Gastroesophageal sphincter (tissue), 4 donors: ENCODE measurements around the gene TRAPPC6A. TPM values are rescaled to one million over a fixed set of nuclear protein-coding genes. Genes with fewer than 3 reads are reported as not detected.

Source experiments
- ATAC-seq: fragments of 150-250 bp; one replicate; pipeline ENCODE4 v1.9.1; 2016; ENCODE audit warnings: mild to moderate bottlenecking, moderate library complexity
- H3K27ac ChIP-seq, 4 donors: fragments of 200-600 bp; sonication (generic) in 3 of 4; 1 replicate in 3 of 4; 2 replicates in 1 of 4; pipeline ENCODE4 v1.5.1; 2016 to 2019
- H3K27me3 ChIP-seq: fragments of 200-600 bp; sonication (generic); one replicate; pipeline ENCODE4 v1.5.1; 2019
- H3K36me3 ChIP-seq, 2 donors: fragments of 200-600 bp; sonication (generic); one replicate each; pipeline ENCODE4 v1.5.1; 2019; ENCODE audit warnings: control low read depth in 1 of 2
- H3K4me1 ChIP-seq, 3 donors: fragments of 200-600 bp; sonication (generic); 1 replicate in 2 of 3; 2 replicates in 1 of 3; pipeline ENCODE4 v1.5.1; 2016 to 2019; ENCODE audit warnings: control low read depth in 2 of 3
- H3K4me3 ChIP-seq, 2 donors: fragments of 200-600 bp; sonication (generic); one replicate each; pipeline ENCODE4 v1.5.1; 2019; ENCODE audit warnings: mild to moderate bottlenecking in 1 of 2, moderate library complexity in 1 of 2
- H3K9me3 ChIP-seq, 3 donors: fragments of 200-600 bp; sonication (generic); one replicate each; pipeline ENCODE4 v1.5.1; 2017 to 2019; ENCODE audit warnings: control low read depth in 2 of 3
- CTCF ChIP-seq, 4 experiments: fragments of 200-600 bp in 2 of 4; fragments of 450-650 bp in 2 of 4; sonication (generic) in 1 of 4; IDR thresholded peaks; one replicate each; pipeline ENCODE4 v1.5.1; 2017 to 2019; ENCODE audit warnings: antibody characterized with exemption in 4 of 4, mild to moderate bottlenecking in 2 of 4, moderate library complexity in 2 of 4
- EP300 ChIP-seq: sonication (generic); formaldehyde crosslinking; IDR thresholded peaks from one replicate; pipeline ENCODE4 v1.6.1; 2017; ENCODE audit warnings: antibody characterized with exemption, mild to moderate bottlenecking
- POLR2A ChIP-seq, 2 donors: fragments of 450-650 bp; IDR thresholded peaks; one replicate each; pipeline ENCODE4 v1.6.1; 2017; ENCODE audit warnings: antibody characterized with exemption in 2 of 2, mild to moderate bottlenecking in 2 of 2, moderate library complexity in 1 of 2
- POLR2AphosphoS5 ChIP-seq: sonication (generic); formaldehyde crosslinking; IDR thresholded peaks from one replicate; pipeline ENCODE4 v1.6.1; 2017; ENCODE audit warnings: antibody characterized with exemption
- WGBS, 2 donors: methylation state at CpG; one replicate each; pipeline ENCODE4 v1.1.5; 2018; ENCODE audit warnings: low coverage in 1 of 2; 5-methylcytosine and 5-hydroxymethylcytosine counted together
- total RNA-seq, 4 donors: library from RNA; depleted of rRNA; stranded (reverse); fragments of >200 nt; gene quantifications; one replicate each; pipeline ENCODE4 v1.1.0, GENCODE V29; 2016

TRAPPC6A gene
- total RNA-seq, 4 donors from 2014 or later, result 16.2 to 24.0 (median 20.7) TPM

GRCh38 chr19:45216667-45217066, 38.6 kb upstream of the TRAPPC6A start:
- TF ChIP-seq POLR2A (IDR thresholded peaks at IDR 0.05) (no peak), POLR2AphosphoS5 (no peak), EP300 (no peak), CTCF (IDR thresholded peaks at IDR 0.05) (no peak)
- peaks cover 0 to 25% (median 5%) of the 10 kb centered on the region in 3 donors for H3K4me1 ChIP-seq
- no peaks in the 10 kb centered on the region for H3K9me3 ChIP-seq
- no peaks in the 10 kb centered on the region for H3K36me3 ChIP-seq
- peaks cover 90% of the 10 kb centered on the region for H3K27me3 ChIP-seq
- no peak overlapping the region for H3K4me3 ChIP-seq
- WGBS, 2 donors, result 55 to 66% methylated on average over 2 to 6 of the region's 6 CpGs
- ATAC-seq, result no peak
- no peak overlapping the region for H3K27ac ChIP-seq

- H3K27me3 ChIP-seq, result peaks cover 90% of the 10 kb centered on the region
- TF ChIP-seq EP300 (no peak), CTCF (IDR thresholded peaks at IDR 0.05) (no peak), POLR2A (IDR thresholded peaks at IDR 0.05) (no peak), POLR2AphosphoS5 (no peak)
- H3K27ac ChIP-seq, result peak overlapping the region in 1 of 4 donors; percentile 8
- no peaks in the 10 kb centered on the region for H3K36me3 ChIP-seq
- 9 to 23% methylated on average over 6 to 10 of the region's 35 CpGs for WGBS, 2 donors
- no peaks in the 10 kb centered on the region for H3K9me3 ChIP-seq
- peak; percentile 20 for ATAC-seq
- no peak overlapping the region for H3K4me3 ChIP-seq
- H3K4me1 ChIP-seq, result peaks cover 0 to 27% (median 5%) of the 10 kb centered on the region in 3 donors
Measured at GRCh38 chr19:45215391-45216191, 37.6 kb upstream of the TRAPPC6A start.

- Histone ChIP-seq H3K27ac (peak overlapping the region in 2 of 4 donors; percentile 24 to 38), H3K27me3 (peaks cover 76% of the 10 kb centered on the region), H3K9me3 (no peaks in the 10 kb centered on the region), H3K36me3 (no peaks in the 10 kb centered on the region), H3K4me3 (no peak overlapping the region), H3K4me1 (peaks cover 0 to 27% (median 5%) of the 10 kb centered on the region in 3 donors)
- TF ChIP-seq POLR2AphosphoS5, result no peak
- TF ChIP-seq CTCF (IDR thresholded peaks at IDR 0.05), result no peak
- TF ChIP-seq EP300, result no peak
- TF ChIP-seq POLR2A (IDR thresholded peaks at IDR 0.05), result no peak
- no peak for ATAC-seq
- WGBS, 2 donors, result 60 to 89% methylated on average over 3 of the region's 23 CpGs
Measured at GRCh38 chr19:45213031-45213430, 35.0 kb upstream of the TRAPPC6A start.

GRCh38 chr19:45211751-45212381, 33.8 kb upstream of the TRAPPC6A start:
- TF ChIP-seq EP300 (no peak), POLR2AphosphoS5 (no peak), CTCF (IDR thresholded peaks at IDR 0.05) (no peak), POLR2A (IDR thresholded peaks at IDR 0.05) (no peak)
- Histone ChIP-seq H3K27ac (peak overlapping the region in 2 of 4 donors; percentile 11 to 40), H3K4me3 (no peak overlapping the region), H3K27me3 (peaks cover 64% of the 10 kb centered on the region), H3K4me1 (peaks cover 0 to 19% (median 5%) of the 10 kb centered on the region in 3 donors), H3K9me3 (no peaks in the 10 kb centered on the region), H3K36me3 (no peaks in the 10 kb centered on the region)
- WGBS, 2 donors, result 10 to 14% methylated on average over 2 to 10 of the region's 17 CpGs
- peak; percentile 77 for ATAC-seq
